NCI-H510A treated with DMSO at 0.1 percent for 48 hours (cell line): Measurements from ENCODE around the gene MSANTD1.

ENCODE experiments used
- DNase-seq: peaks from one replicate; lab custom pipeline; 2025; lab: John Stamatoyannopoulos, UW

Gene MSANTD1

DNA sequence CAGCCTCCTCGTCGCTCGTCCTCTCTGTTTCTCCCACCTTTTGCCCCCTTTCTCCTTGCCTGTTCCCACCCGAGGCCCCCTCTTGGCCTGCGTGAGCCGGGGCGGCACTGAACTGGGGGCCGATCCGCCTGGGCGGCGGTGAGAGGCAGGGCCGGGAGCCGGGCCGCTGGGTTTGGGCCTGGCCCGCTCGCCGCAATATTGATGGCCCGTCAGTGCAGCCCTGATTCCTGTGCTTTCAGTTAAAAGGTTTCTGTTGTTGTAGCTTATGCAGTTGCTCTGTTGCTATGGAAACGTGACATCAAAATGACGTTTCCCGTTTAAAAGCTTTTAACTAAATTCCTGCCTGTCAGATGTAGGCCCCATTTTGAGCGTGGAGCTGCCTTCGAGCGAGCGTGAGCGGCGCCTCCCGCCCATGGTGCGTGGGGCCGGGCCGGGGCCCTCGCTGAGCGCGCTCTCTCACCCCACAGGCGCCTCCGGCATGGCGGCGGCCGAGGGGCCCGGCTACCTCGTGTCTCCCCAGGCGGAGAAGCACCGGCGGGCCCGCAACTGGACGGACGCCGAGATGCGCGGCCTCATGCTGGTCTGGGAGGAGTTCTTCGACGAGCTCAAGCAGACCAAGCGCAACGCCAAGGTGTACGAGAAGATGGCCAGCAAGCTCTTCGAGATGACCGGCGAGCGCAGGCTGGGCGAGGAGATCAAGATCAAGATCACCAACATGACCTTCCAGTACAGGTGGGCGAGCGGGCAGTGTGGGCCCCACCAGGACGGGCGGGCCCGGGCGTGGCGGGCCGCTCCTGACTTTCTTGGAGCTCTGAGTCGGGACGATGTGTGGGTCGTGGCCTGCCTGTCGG lies at the start of gene MSANTD1:
TSS of gene MSANTD1 (plus strand) at position 349 of the 851 bp plus-strand sequence. CDS start at position 413, 64 bp downstream.
- no peak for DNase-seq

DNA sequence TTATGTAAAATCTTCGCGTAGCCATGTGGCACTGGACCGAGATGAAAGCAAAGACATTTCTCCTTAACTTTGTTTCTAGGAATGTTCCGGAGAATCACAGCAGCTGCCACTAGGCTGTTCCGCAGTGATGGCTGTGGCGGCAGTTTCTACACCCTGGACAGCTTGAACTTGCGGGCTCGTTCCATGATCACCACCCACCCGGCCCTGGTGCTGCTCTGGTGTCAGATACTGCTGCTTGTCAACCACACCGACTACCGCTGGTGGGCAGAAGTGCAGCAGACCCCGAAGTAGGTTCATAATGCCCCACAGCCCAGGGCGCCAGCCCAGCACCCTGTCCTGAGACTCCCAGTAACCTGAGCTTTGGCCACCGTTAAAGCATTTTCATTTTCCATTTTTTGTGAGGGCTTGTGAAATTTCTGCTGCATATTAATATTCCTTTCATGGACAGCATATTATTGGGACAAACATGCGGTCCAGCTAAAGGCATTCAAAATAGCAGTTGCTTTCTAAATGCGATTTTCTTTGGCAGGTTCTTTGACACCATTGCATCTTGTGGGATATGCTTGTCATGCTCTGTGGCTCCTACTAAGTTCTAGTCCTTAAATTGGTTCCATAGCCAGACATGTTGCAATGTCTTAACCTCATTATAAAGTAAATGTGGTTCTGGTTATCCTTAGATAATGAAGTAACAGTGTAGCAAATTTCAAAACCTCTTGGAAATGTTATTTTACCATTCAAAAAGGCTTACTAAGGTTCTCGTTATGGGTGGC lies 49.1 kb upstream of the MSANTD1 start:
- DNase-seq: no peak

DNA sequence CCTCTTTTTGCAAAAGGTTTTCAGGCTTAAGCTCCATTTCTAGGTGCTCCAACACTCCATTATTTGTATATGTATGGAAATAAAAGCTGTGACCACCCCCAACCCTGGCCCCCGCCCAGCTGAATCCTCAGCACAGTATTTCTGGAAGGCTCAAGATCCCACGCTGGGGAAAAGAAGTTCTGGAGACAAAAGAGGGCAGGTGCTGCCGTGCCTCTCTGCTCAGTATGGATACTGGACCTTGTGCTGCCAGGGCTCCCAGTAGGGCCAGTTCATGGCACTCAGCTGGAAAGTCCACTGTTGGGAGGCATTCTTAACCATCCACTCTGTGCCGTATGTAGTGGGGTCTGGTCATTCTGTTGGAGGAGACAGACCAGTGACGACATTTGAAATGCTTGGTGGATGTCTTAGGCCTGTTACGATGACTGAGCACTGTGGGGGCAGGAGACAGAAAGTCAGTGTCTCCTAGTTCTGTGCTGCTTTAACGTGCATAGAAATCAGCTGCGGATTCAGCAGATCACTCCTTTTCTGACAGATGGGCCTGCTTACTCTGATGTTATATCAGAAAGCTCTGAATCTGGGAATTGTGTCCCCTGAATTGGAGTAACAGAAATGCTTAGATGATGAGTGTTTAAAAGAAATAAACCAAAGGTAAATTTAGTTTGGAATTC lies 48.4 kb upstream of the MSANTD1 start:
- no peak for DNase-seq

DNA sequence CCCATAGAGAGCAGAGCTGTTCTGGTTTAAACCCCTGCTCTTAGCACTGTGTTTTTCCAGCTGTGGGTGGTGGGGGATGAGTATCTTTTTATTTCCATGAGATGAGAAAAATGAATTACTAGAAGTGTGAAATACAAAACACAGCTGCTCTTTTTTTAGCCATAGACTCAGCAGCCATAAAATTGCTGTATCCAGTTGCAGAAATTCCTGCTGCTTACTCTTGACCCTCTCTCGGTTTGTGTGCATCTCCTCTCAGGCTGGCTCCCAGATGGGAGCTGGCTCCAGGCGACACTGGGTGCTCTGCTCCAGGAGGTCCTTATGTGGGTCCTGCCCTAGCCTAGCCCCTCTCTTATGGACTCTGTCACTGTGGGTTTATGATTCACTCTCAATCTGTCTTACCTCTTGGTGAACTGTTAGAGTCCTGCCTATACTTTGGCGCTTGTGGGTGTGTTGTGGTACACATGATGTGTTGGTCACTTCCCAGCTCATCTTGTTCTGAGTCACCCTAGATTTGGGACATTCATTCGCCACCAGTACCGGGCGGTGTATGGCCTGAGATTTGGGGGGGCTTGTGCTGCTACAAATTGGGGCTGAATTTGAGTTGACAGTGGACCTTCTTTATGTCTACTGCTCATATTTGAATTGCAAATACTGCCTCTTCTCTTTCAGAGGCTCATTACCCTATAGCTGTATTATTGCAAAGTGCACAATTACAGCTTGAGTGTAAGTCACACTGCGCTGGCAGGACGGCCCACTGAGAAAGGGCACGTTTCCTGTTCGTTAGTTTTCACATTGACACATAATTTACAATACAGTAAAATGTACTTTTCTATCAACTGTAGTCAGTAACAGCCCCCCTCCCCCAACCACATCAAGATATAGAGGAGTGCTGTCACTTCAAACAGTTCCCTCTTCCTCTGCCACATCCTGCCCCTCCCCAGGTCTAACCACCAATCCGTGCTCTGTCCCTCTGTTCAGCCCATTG lies 46.9 kb upstream of the MSANTD1 start:
- DNase-seq: no peak

DNA sequence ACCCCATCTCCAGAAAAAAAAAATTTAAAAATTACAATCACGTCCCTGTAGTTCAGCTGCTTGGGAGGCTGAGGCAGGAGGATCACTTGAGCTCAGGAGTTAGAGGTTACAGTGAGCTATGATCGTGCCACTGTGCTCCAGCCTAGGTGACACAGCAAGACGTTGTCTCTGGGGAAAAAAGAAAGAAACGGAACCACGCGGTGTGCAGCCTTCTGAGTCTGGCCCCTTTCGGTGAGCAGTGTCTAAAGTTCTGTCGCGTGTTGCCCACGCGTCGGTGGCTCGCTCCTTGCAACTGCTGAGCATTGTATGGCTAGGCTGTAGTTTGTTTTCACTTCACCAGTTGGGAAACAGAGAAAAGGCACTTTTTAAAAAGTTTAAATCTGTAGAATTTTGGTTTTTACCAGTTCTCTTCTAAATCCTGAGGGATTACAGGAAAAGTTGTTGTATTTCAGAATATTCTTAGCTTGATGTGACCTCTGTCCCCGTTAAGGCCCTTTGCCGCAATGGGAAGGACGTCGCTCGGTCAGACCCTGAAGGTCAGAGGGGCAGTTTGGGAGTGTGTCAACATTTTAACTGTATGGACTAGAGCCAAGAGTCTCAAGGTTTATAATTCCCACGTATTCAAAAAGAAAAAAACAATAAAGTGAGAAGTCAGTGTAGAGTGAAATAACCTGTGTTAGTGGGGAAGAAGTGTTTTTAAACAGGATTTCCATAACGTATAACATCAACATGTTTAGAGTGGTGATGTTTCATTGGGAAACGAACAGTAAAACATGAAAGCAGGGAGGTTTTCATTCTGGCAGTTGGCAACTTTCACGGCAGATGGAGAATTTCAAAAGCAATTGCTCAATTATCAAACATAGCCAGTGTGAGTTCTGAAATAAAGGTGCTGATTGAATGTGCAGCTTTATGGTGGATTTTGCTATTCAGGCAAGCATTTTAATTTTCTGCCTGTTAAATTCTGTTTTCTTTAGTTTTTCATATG lies 45.8 kb upstream of the MSANTD1 start:
- DNase-seq: no peak

DNA sequence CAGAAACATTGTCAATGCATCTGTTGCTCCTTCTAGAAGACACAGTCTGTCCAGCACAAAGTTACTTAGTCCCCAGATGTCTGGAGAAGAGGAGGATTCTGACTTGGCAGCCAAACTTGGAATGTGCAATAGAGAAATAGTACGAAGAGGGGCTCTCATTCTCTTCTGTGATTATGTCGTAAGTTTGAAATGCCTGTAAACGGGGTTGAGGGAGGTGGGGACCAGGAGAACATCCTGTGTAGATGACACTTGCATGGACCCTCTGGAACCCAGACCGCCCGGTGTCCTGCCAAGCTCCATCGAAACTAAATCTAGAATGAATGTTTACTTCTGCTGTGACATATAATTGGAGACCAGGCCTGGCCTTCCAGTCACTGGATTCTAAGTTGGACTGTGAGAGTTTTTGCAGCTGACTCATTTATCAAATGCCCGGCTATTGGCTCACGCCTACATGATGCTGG lies 45.0 kb upstream of the MSANTD1 start:
- no peak for DNase-seq

DNA sequence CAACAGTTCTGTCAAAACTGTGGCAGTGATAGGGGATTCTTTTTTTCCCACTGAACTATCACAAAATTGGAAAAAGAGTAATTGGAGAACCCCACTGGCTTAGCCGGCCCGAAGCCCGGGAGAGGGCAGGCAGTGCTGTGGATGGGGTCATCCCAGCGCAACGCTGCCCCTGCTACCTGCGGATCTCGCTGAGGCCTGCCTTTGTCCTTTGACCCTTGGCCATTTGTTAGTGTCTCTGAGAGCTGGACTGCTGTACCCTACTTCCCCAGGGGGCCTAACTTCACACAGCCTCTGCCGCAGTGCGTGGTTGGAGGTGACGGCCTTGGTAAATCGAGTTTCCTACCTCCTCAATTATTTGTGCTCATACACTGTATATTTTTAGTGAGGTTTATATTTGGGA lies 43.0 kb upstream of the MSANTD1 start:
- no peak for DNase-seq

DNA sequence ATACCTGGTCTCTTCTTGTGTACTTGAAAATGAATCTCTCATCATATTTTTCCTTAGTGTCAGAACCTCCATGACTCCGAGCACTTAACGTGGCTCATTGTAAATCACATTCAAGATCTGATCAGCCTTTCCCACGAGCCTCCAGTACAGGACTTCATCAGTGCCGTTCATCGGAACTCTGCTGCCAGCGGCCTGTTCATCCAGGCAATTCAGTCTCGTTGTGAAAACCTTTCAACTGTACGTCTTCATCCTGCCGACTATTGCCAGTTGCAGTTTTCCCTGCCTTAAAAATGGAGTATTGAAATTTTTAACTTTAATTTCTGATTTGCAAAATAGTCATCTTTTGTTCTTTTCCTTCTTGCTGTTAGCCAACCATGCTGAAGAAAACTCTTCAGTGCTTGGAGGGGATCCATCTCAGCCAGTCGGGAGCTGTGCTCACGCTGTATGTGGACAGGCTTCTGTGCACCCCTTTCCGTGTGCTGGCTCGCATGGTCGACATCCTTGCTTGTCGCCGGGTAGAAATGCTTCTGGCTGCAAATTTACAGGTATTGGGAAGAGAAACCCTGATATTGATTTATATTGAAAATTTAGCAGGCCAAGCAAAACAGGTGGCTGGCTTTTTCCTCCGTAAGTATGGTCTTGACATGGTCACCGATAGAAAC lies 42.4 kb upstream of the MSANTD1 start:
- no peak for DNase-seq

DNA sequence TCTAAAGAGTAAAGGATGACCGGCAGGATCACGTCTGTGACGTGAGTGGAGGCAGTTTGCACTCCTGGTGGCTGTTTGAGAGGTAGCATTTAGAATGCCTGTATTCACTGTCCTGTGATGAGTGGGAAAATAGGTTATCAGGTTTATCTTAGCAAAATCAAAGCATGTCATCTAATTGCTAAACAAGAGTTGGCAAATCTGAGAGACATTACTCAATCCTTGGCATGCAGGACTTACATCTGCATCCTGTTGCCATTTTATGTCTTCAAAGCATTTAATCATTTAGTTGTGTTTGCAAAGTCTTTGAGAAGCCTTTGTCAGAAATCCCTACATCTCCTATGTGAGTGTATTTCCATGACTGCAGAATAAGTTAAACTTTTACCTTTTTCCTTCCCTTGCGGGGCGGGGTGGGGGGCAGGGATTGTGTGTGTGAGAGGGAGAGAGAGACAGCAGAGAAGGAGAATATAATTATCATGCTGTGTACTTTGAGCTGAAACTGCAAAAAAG lies 41.4 kb upstream of the MSANTD1 start:
- no peak for DNase-seq

DNA sequence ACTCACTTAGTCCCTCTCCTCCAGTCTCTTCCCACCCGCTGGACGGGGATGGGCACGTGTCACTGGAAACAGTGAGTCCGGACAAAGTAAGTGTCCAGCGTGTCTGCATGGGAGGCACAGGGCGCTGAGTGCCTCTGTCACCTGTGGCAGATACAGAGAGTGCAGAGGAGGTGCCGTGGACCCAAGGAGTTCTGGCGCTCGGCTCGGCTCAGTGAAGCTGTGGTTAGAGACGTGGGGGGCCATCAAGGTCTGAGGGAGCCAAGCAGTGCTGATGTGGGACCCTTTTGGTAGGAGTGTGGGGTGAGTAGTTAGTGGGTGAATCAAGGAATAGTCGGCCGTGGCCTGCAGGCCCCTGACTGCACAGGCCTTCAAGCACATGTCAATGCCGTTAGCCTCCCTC lies 40.1 kb upstream of the MSANTD1 start:
- no peak for DNase-seq

DNA sequence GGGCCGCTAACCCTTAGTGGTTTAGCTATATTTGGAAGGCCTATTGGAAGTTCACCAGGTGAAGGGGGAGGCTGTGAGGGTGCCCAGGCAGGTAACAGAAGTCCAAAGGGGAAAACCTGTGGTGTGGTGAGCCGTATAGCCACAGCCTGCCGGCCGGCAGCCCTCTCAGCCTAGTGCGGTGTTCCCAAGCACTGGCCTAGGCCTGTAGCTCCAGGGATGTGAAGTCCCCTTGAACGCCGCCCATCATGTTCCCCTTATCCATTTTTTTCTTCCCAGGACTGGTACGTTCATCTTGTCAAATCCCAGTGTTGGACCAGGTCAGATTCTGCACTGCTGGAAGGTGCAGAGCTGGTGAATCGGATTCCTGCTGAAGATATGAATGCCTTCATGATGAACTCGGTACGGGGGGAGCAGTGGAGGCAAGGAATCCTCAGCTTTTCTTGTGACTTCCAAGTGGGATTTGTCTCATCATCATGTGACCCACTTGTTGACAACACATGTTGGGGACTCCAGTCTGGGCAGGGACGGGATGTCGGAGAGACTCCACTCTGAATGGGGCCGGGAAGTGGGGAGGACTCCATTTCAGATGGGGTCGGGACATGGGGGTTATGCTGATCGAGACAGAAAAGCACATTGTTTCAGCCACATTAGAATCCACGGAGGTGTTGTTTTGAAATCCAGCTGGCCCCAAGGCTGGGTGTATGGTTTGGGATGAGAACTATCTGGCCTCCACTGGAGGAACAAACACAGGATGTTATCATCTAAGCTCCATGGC lies 39.2 kb upstream of the MSANTD1 start:
- DNase-seq: no peak

DNA sequence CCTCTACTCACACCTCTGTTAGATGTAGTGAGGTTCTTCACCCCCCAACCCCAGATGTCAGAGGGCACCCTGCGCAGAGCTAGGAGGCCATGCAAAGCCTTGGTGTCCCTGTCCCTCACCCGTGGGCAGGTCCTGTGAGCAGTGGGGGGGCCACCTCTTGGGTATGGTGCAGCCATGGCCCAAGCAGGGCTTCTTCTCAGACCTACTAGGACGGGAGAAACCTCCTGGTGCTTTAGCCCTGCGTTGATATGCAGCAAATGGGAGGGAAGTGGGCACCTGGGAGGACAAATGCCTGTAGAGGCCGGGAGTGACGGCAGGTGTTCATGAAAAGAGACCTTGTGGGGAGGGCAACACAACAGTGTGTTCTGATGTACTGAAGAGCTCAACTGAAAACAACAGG lies 38.5 kb upstream of the MSANTD1 start:
- no peak for DNase-seq

DNA sequence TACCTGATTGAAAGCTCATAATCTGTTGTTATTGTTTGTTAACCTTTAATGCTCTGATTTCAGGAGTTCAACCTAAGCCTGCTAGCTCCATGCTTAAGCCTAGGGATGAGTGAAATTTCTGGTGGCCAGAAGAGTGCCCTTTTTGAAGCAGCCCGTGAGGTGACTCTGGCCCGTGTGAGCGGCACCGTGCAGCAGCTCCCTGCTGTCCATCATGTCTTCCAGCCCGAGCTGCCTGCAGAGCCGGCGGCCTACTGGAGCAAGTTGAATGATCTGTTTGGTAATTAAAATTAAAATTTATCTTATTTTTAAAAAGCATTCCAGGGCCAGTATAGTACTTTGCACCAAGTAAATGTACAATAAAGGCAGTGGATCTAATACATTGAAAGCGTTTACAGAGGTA lies 37.1 kb upstream of the MSANTD1 start:
- no peak for DNase-seq

DNA sequence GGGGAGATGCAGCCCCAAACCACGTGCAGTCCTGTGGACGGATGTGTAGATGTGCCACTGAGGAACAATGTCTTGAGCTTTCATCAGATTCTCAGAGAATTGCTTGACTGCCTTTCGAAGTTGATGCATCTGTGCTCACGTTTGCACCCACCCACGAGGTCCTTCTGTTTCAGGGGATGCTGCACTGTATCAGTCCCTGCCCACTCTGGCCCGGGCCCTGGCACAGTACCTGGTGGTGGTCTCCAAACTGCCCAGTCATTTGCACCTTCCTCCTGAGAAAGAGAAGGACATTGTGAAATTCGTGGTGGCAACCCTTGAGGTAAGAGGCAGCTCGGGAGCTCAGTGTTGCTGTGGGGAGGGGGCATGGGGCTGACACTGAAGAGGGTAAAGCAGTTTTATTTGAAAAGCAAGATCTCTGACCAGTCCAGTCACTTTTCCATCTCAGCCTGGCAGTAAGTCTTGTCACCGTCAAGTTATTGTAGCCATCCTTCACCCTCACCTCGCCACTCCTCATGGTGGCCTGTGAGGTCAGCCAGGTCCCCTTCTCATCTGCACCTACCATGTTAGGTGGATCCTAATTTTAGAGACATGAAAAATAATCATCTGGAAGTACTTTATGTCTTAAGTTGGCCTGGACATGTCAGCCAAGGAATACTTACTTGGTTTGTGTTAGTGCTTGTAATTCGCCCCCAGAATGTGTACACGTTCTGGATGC lies 36.4 kb upstream of the MSANTD1 start:
- no peak for DNase-seq

DNA sequence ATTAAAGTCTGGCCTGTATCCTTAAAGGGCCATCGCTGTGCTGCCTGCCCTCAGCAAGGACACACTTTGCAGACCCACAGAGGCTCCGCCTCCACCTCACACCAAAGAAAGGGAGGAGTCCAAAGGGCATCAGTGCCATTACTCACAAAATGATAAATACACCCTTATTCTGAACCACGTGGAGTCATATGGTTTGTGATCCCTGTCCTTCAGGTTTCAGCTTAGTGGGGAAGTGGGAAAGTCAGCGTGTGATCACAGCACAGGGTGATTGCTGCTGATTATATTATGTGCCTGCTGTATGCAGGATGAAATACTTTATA lies 35.9 kb upstream of the MSANTD1 start:
- no peak for DNase-seq

DNA sequence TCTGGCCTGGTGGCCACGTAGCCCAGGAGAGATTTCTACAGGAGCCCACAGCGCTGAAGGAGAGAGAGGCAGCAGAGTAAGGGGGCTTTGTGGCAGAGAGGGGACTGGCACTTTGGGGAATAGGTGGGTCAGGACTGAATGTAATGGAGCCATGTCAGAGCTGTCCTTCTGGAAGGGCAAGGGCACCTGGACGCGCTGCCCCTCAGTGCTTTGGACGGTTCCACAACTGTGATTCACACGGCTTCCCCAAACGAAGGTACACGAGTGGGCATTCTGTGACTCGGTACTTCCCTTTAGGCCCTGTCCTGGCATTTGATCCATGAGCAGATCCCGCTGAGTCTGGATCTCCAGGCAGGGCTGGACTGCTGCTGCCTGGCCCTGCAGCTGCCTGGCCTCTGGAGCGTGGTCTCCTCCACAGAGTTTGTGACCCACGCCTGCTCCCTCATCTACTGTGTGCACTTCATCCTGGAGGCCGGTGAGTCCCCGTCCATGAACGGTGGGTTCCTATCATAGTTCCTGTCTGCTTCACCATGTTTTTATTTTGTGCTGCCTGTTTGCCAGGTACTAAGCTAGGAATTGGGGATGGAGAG lies 35.2 kb upstream of the MSANTD1 start:
- DNase-seq: no peak

DNA sequence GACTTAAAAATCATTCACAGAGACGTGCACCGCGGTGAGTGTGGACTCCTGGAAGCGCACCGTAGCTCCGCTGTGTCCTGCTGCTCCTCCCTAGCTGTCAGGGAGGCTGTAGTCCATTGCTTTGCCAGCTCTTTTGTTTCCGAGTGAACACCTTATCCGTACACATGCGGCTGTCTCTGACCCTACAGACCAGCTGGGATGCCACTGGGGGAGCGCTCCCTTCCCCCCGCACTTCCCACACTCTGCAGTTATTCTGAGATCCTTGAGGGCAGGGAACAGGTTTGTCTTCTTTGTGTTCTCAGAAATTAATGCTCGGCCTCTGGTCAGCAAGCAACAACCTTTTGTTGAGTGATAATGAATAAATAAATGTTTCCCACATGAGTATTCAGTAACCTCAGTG lies 33.7 kb upstream of the MSANTD1 start:
- no peak for DNase-seq

DNA sequence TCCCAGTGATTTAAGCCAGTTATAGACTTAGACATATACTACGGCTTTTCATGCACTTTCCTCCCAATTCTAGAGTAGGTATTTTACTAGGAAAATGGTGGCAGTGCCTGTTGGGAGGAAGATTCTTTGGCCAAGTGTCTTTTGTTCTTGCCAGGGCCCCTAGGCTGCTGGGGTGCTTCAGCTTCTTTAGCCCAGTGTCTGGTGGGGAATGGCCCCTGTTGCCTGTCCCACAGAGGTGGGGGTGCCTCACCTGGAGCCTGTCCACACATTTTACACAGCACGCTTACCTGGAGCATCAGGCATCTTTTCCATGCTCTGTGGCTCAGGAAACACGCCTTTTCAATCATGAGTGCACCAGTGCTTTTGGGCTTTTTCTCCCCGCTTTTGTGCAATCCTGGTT lies 33.2 kb upstream of the MSANTD1 start:
- no peak for DNase-seq
